ENCODE data around the gene CD81.

Gene CD81, protein sequence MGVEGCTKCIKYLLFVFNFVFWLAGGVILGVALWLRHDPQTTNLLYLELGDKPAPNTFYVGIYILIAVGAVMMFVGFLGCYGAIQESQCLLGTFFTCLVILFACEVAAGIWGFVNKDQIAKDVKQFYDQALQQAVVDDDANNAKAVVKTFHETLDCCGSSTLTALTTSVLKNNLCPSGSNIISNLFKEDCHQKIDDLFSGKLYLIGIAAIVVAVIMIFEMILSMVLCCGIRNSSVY

GRCh38 chr11:2376751-2377451 is at the start of gene CD81:
Gene CD81, plus strand, starts transcription at chr11:2377310. Its CDS starts 240 bp downstream, at chr11:2377550.
- in situ Hi-C loops (cut with HindIII; ENCODE audit: low sequenced_read_pairs), result no loop called here

DNA sequence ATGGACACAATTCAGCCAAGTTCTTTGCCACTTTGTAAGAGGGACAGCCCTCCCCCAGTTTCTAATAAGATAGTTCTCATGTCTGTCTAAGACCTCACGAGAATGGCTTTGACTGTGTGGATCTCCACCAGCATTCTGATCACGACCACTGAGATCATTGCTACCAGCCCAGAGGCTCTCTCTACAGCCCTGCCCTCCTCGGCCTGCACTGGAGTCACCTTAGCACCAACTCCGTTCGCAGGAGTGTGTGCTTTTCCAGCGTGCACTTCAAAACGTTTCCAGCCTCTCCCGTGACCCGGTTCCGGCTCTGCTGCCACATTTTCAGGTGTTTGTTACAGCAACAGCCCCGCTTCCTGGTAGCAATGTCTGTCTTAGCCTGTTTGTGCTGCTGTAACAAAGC is 49.1 kb upstream of the CD81 start:
- in situ Hi-C loops (cut with HindIII; ENCODE audit: low sequenced_read_pairs), result loop anchor here (5.0 to 25.0 kb wide), 2 partner anchors 146 to 184 kb away; no protein-coding TSS in a partner anchor

DNA sequence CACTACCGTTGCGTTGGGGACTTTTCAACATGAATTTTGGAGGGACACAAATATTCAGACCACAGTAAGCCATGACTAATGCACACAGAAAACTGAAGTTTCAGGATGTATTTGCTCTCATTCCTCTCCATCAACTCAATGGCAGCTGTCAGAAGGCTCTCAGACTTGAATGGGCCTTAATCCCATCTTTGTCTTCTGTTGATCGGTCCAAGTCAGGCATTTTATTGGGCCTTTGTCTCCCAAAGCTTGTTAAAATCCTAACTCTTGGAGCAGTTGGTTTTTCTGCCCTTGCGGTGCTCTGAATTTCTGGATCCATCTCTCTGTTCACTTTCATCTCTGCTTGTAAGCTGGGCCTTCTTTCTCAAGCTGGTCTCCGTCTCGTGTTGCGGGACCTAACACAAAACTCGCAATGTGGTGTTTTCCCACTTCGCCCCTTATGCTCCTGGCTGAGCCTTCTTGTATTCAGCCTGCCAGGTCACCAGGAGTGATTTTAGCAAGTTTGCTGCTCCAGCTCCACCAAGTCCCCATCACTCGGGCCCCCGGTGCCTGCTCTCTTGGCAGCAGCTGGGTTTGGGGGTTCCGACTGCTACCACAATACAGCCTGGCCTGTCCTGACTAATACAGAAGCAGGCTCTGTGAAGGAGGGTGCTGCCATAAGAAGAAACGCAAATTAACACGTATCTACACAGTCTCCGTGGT is 48.3 kb upstream of the CD81 start:
- in situ Hi-C loops (cut with HindIII; ENCODE audit: low sequenced_read_pairs), result loop anchor here (5.0 to 25.0 kb wide), 2 partner anchors 147 to 183 kb away; no protein-coding TSS in a partner anchor

- in situ Hi-C loops (cut with HindIII; ENCODE audit: low sequenced_read_pairs), result loop anchor here (5.0 to 25.0 kb wide), 2 partner anchors 147 to 183 kb away; no protein-coding TSS in a partner anchor
Observed at GRCh38 chr11:2329551-2329950, 47.6 kb upstream of the CD81 start.

- in situ Hi-C loops (cut with HindIII; ENCODE audit: low sequenced_read_pairs), result loop anchor here (25.0 kb wide), 1 partner anchor 182 kb away; no protein-coding TSS in a partner anchor
Observed at GRCh38 chr11:2330696-2331095, 46.4 kb upstream of the CD81 start.

DNA sequence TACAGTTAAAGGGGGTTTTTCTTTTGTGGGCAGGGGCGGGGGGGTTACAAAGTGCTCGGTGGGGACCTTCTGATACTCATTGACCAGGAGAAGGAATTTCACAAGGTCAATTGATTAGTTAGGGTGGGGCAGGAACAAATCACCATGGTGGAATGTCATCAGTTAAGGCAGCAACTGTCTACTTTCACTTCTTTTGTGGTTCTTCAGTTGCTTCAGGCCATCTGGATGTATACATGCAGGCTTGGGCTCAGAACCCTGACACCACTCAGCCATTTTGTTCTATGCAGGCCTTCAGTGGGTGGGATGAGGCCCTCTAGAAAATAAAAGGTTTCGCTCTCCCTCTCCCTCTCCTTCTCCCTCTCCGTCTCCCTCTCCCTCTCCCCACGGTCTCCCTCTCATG is 45.7 kb upstream of the CD81 start:
- in situ Hi-C loops (cut with HindIII; ENCODE audit: low sequenced_read_pairs), result loop anchor here (25.0 kb wide), 1 partner anchor 181 kb away; no protein-coding TSS in a partner anchor

DNA sequence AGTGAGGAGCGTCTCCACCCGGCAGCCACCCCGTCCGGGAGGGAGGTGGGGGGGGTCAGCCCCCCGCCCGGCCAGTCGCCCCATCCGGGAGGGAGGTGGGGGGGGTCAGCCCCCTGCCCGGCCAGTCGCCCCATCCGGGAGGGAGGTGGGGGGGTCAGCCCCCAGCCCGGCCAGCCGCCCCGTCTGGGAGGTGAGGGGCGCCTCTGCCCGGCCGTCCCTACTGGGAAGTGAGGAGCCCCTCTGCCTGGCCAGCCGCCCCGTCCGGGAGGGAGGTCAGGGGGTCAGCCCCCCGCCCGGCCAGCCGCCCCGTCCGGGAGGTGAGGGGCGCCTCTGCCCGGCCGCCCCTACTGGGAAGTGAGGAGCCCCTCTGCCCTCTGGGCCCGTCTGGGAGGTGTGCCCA is 44.5 kb upstream of the CD81 start:
- in situ Hi-C loops (cut with HindIII; ENCODE audit: low sequenced_read_pairs), result loop anchor here (25.0 kb wide), 1 partner anchor 180 kb away; no protein-coding TSS in a partner anchor

GRCh38 chr11:2333486-2334205 is 43.5 kb upstream of the CD81 start:
- in situ Hi-C loops (cut with HindIII; ENCODE audit: low sequenced_read_pairs), result loop anchor here (25.0 kb wide), 1 partner anchor 179 kb away; no protein-coding TSS in a partner anchor

DNA sequence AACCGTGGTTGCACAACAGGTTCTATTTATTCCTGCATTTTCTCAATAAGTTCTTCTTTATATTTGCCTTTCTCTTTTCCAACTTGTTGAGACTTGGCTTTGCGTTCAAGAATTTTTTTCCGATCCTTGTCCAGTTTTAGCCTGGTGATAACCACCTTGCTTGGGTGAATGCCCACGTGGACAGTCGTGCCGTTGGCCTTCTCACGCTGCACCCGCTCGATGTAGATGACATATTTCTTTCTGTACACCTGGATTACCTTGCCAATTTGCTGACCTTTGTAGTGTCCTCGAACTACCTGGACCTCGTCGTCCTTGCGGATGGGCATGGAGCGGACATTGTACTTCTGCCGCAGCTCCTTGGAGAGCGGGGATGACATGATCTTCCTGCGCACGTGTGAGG is 41.8 kb upstream of the CD81 start:
- in situ Hi-C loops (cut with HindIII; ENCODE audit: low sequenced_read_pairs), result loop anchor here (25.0 kb wide), 1 partner anchor 177 kb away; no protein-coding TSS in a partner anchor

DNA sequence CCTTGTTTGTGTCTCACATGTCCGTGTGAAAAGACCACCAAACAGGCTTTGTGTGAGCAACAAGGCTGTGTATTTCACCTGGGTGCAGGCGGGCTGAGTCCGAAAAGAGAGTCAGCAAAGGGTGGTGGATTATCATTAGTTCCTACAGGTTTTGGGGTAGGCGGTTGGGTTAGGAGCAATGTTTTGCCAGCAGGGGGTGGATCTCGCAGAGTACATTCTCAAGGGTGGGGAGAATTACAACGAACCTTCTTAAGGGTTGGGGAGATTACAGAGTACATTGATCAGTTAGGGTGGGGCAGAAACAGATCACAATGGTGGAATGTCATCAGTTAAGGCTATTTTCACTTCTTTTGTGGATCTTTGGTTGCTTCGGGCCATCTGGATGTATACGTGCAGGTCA is 38.4 kb upstream of the CD81 start:
- in situ Hi-C loops (cut with HindIII; ENCODE audit: low sequenced_read_pairs), result loop anchor here (25.0 kb wide), 1 partner anchor 174 kb away; no protein-coding TSS in a partner anchor

GRCh38 chr11:2342557-2342956 is 34.6 kb upstream of the CD81 start:
- in situ Hi-C loops (cut with HindIII; ENCODE audit: low sequenced_read_pairs), result loop anchor here (25.0 kb wide), 1 partner anchor 170 kb away; no protein-coding TSS in a partner anchor

DNA sequence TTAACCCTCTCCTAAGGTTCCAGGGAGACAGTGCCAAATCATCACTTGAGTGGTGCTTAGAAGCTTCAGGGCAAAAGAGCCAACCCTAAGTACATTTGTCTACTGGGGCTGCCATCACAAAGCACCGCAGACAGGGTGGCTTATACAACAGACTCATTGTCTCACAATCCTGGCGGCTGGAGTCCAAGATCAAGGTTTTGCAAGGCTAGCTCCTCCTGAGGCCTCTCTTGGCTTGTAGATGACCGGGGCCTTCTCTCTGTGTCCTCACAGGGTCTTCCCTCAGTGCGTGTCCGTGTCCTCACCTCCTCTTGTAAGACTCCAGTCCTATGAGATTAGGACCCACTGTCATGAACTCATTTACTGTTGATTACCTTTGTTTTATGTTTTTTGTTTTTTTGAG is 34.1 kb upstream of the CD81 start:
- in situ Hi-C loops (cut with HindIII; ENCODE audit: low sequenced_read_pairs), result loop anchor here (25.0 kb wide), 1 partner anchor 169 kb away; no protein-coding TSS in a partner anchor

GRCh38 chr11:2343502-2343901 is 33.6 kb upstream of the CD81 start:
- in situ Hi-C loops (cut with HindIII; ENCODE audit: low sequenced_read_pairs), result loop anchor here (25.0 kb wide), 1 partner anchor 169 kb away; no protein-coding TSS in a partner anchor

GRCh38 chr11:2345050-2345449 is 32.1 kb upstream of the CD81 start:
- in situ Hi-C loops (cut with HindIII; ENCODE audit: low sequenced_read_pairs), result loop anchor here (25.0 kb wide), 1 partner anchor 167 kb away; no protein-coding TSS in a partner anchor

- in situ Hi-C loops (cut with HindIII; ENCODE audit: low sequenced_read_pairs), result loop anchor here (25.0 kb wide), 1 partner anchor 166 kb away; no protein-coding TSS in a partner anchor
Observed at GRCh38 chr11:2346014-2346413, 31.1 kb upstream of the CD81 start.

DNA sequence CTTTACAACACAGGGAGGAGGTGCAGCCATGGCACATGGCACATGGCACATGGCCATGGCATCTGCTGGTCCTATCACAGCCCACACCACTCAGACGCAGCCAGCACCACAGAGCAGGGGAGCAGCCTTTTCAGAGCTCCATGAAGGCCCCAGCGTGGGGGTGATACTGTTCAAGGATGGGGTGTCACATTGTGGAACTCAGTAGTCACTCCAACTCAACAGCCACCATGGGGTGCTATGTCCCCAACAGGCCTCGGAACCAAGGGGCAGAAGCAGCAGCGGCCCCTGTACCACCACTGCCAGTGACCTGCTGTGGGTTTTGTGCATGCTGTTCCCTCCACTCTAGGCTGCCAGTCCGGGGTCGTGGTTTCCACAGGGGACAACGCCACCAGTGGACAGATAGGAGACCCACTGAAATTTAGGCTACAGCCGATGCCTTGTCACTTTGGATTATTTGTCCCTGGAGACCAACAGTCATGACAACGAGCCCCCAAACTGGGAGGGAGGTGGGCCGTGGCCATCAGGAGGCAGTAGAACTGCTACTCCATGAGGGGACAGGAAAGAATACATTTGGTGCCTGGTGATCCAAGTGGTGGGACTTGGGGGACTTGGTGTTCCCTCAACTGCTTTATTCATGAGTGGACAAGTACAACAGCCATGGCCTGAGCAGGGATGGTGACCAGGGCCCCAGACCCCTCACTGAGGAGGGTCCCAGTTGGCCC is 30.4 kb upstream of the CD81 start:
- in situ Hi-C loops (cut with HindIII; ENCODE audit: low sequenced_read_pairs), result loop anchor here (25.0 kb wide), 1 partner anchor 166 kb away; no protein-coding TSS in a partner anchor

GRCh38 chr11:2347308-2347830 is 29.7 kb upstream of the CD81 start:
- in situ Hi-C loops (cut with HindIII; ENCODE audit: low sequenced_read_pairs), result loop anchor here (25.0 kb wide), 1 partner anchor 165 kb away; no protein-coding TSS in a partner anchor

GRCh38 chr11:2348986-2349385 is 28.1 kb upstream of the CD81 start:
- in situ Hi-C loops (cut with HindIII; ENCODE audit: low sequenced_read_pairs), result loop anchor here (25.0 kb wide), 1 partner anchor 163 kb away; no protein-coding TSS in a partner anchor

GRCh38 chr11:2351701-2352100 is 25.4 kb upstream of the CD81 start:
- in situ Hi-C loops (cut with HindIII; ENCODE audit: low sequenced_read_pairs), result no loop called here

All from DLD1 (cell line).